Stimulated activated CD4-positive, alpha-beta T cell treated with anti-CD3 and anti-CD28 coated beads, Interleukin-12 subunit alpha, Interleukin-12 subunit beta, amount 100 ng/mL, for 4 hours (primary cell): Measurements from ENCODE around the gene EIF4G1.
A peak's percentile ranks its signal among the peaks of the same experiment; 100 is the strongest.

Experiments
- DNase-seq: peaks from one replicate; pipeline ENCODE4 v3.0.0-alpha.2; 2020

EIF4G1 gene

DNA sequence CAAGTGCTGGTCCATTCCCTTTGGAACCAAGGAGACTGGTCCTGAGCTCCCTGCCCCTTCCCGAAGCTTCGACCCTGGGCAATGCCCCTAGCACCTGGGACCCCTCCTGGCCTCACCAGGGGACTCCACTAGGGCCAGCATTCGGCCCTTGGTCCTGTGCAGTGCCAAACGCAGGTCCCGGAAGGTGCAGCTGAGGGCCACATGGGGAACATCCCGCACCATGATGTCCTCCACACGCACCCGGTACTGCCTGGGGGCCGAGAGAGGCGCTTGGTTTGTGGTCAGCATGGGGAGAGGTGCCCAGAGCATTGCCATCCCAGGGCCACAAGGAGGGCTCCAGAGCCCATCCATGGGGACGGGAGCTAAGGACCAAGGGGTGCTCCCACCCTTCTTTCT is 39.1 kb downstream of the EIF4G1 start:
- DNase-seq, result no peak

DNA sequence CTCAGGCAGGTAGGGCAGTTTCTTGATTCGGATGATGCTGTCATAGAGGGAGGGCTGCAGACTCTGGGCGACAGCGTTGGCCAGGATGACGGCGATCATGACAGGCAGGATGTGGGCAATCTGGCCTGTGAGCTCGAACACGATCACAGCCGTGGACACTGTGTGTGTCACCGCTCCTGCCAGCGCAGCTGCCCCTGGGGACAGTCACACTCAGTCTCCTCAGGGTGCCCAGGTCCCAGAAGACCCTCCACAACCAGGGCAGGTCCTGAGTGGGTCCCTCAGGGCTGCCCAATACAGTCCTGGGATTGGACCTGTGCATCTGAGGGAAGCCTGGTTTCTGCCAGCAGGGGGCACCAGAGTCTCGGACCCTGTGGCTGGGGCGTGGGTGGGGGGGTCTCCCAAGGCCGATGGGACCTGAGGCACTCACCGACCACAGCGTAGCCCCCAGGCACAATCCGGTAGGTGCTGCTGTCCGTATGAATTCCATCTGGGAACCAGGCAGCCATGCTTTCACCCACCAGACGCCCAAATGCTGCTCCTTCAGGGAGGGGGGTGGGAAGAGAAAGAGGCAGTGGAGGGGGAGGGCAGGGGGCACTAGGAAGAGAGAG is 39.8 kb downstream of the EIF4G1 start:
- DNase-seq, result peak; percentile 72

DNA sequence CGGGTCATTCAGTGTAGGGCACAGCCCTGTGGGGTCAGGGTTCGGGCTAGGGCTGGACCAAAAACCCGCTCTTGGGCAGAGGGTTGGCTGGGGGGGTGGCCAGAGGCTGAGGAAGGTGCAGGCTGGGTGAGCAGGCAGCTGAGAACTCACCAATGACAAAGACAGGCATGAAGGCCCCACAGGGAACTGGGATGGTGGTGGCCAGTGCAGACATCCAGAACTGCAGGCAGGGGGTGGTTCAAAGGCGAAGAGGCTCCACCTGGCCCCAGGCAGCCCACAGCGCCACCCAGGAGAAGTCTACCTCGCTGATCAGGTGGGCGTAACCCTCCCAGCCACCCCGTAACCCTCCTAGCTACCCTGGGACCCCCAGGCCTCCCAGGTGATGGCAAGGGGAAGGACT is 40.3 kb downstream of the EIF4G1 start:
- no peak for DNase-seq

DNA sequence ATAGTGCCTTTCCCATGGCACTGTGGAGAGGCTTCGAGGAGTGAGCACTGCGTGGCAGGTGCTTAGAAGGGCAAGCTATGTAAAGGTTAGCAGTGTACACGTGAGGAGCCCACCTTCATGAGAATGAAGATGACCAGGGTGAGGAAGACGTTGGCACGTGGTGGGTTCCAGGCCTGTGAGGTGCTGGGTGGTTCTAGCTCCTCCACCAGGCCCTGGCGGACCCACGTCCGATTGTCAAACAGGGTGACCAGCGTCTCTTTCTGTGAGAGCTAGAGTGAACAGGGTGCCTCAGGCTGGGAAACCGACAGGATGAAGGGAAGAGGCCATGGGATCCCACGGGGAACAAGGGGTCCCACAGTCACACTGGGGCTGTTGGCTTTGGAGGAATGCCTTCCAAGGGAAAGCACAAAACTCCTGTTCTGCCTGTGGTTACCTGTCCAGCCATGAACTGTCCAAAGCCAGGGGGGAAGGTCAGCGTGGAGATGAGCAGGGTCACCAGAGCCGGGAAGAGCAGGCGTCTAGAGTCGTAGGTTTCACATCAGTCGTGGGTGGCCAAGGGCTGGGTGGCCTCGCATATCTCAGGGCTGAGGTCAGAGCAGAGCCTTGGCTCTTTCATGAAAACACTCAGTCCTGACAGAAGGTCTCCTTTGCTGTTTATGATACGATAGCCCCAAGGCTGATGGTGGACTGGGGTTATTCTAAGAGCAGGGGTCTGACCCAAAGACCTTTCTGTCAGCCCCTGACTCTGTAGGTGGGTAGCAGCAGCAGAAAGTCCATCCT is 41.0 kb downstream of the EIF4G1 start:
- no peak for DNase-seq

DNA sequence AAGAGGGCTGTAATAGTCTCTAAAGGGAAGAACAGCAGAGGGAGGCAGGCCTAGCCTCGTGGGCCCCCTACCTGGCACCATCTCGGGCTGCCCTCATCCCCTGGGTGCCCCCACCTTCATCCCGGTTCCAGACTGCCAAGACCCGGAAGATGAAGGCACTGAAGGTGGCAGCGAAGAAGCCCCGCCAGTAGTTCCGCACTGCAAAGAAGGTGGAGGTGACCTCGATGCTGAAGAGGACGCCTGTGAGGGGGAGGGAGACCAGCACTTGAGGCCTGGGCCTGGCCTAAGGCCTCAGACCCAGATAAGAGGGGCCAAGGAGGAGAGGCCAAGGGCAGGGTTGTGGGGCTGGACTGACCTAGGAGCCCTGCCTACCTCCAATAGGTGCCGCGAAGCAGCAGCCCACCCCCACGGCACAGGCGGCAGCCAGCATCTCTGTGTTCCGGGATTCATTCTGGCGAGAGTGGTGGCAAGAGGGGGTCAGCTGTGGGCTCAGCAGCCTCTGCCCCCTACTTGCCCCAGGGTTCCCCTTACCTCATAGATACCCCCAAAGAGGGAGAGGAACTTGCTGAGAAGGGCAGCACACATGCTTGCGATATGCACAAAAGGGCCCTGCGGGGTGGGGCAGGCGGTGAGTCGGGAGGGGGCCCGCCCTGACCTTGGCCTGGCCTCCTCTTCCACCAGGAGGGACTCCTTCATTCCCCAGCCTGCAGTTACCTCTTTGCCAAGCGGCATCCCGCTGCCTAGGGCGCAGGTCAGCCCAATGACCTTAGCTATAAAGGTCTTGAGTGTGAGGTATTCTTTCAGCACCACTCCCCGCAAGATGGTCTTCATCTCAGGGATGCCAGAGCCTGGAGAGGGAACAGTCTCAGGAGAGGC is 43.1 kb downstream of the EIF4G1 start:
- no peak for DNase-seq

DNA sequence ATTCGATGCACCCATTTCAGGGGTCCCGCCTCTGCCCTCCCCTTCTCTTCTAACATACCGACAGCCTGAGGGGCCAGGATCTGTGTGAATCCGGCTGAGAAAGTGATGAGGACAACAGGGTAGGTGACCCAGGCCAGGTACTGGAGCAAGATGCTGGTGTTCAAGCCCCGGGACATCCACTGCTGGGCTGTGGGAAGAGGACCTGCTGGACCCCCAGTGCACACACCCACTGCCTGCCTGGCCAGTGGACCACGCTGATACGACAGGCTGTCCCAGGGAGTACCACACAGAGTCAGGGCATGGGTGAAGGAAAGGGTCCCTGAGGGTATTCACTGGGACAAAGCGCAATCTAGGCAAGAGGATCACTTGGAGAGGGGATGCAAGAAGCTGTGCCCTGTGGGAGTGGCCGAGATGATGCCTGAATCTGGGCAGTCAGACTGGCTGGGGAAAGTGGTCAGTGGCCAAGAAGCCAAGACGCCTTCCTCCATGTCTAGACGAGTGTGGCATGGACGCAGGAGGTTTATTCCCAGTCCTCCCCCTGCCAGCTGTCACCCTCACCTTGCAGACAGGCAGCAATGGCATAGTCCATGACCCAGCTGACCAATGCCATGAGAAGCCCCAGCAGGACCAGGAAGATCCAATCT is 43.8 kb downstream of the EIF4G1 start:
- DNase-seq, result no peak

DNA sequence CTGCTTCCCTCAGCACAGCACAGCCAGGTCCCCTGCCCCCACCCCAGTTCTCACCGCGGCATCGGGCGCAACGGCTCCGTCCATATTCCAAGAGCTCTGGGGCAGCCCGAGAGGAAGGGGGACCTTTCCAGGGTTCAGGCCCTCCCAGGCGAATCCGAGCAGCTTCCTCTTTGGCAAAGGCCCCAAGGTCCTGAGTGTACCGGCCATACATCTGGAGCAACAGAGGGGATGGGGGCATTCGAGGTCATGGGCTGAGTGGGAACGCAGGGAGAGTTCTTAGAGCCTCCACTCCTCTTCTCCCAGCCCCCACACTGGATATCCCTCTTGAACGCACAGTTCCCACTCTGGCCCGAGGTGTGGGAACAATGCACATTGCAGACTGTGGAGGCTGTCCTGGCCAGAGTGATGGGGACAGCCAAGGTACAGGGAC is 44.5 kb downstream of the EIF4G1 start:
- DNase-seq, result no peak

DNA sequence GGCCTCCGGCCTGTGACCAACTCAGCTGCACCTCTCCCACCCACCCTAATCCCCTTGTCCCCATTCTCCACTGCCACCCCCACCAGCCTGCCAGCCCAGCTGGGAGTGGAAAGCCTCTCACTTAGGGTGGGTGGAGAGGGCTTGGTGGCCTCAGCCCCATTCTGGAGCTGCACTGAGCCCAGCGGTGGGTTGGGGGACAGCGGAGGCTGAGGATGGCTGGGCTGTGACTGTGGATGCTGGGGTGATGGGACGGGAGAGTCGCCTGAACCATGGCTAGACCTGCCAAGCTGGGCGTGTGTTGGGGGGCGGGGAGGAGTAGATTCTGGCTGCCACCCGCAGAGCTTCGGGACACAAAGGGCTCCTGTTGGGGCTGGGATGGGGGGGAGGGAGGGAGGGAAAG is 45.2 kb downstream of the EIF4G1 start:
- DNase-seq, result no peak

DNA sequence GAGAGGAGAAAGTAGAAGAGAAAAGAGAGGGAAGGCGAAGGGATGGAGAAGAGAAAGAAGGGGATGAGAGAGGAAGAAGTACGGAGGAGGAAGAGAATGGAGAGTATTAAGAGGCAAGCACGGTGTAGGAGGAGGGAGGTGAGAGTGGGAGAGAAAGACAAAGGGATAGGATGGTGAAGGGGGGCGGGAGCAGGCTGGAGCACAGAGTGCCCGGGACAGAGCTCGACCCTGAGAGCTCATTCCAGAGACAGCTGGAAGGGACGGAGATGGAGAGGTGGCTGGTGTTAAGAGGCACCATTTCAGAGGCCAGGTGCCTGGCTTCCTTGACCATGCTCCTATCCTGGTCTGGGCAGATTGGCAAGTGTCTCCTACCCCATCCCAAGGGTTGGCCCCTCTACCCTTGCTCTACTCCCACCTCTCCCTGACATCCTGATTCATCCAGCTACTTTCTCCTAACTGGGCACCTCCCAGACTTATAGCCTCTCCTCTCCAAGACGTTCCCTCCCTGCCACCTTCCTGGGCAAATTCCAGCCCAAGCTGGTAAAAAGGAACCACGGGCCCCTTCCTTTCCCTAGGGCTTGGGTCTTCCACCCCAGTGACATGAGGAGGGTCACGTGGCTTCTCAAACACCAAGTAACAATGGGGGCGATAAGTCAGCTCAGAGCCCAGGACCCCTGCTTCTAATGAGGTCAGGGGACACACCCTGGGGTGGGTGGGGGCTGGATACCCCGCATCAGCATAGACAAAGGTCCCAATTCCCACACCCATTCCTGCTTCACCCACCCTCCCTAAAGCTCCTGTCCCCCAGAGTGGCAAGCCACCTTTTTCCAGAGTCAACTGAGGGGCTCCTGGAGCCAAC is 45.9 kb downstream of the EIF4G1 start:
- no peak for DNase-seq

DNA sequence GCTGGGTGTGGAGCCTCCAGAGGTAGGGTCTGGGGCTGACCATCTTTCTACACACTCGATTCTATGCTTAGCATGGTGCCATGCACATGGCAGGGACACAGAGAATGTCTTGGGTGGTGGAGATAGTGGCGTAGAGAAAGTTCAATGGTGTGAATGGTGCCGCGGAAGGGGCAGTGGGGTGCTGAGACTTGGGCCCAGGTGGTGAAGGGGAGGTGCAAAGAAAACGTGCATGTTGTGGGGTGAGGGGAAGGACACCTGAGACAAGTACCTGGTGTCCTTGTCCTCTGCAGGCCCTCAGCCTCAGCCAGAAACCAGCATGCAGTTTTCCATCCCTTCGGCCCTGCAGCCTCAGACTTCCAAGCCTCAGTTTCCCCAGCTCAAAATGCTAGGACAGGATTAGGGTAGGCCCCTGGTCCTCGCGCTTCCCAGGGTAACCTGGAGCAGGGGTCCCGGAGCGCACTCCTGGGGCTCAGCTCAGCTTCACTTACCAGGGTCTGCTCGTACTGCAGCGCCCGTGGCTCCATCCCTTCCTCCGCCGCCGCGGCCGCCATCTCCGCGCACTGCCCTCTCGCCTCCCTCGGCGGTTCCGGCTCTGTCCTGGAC is 46.6 kb downstream of the EIF4G1 start:
- no peak for DNase-seq

DNA sequence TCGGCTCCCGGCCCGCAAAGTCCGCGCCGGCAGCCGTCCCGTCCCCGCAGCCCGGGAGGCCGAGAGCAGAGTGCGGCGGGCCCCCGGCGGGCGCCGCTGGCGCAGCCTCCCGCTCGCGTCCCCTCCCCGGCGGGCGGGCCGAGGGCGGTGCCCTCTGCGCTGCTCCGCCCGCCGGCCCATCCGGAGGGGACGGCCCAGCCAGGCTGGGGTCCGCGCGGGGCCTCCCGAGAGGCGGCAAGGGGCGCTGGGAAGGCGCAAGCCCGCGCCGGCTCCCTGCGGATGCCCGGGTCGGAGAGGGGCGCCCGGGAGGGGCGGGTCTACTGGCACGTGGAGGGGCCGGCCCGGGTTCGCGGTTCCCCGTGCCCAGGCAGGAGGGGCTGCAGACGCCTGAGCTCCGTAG is 47.1 kb downstream of the EIF4G1 start, which contains the start of the genes CLCN2 and POLR2H:
CLCN2 (minus strand) TSS at position 74 of the 400 bp plus-strand sequence. CDS start 126 bp downstream, outside the sequence.
POLR2H (plus strand) TSS at position 179 of the 400 bp plus-strand sequence. CDS start 1,783 bp downstream, outside the sequence.
- peak; percentile 53 for DNase-seq

DNA sequence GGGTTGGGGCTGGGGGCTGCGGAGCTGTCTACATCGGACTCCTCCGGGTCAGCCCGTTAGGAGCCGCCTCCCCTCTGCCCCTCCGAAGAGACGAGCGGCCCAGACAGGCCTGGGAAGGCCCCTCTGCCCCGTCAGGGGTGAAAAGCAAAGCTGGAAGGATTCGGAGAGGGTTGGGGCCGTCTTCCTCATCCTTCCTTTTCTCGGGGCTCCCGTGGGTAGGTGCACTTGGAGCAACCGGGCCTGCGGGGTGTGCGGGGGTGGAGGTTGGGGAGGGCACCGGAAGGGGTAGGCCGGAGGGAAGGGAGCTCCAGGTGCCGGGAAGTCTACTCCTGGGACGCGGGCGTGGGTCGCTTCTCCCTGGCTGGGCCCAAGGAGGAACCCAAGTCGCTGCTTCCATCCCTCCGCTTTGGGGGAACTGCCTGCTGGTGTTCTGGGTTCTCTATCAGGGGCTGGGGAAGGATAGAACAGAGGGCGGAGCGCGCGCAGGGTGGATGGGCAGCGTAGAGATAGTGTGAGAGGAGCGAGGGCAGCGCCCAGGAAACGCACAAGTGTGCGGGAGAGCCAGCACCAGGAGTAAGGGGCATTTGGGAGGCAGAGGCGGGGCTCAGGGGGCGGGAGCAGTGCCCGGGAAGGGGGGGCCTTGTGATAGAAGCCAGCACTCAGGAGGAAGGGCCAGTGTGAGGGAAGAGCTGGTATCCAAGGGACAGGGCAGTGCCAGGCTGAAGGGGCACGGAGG is 47.7 kb downstream of the EIF4G1 start:
- peak; percentile 42 for DNase-seq

DNA sequence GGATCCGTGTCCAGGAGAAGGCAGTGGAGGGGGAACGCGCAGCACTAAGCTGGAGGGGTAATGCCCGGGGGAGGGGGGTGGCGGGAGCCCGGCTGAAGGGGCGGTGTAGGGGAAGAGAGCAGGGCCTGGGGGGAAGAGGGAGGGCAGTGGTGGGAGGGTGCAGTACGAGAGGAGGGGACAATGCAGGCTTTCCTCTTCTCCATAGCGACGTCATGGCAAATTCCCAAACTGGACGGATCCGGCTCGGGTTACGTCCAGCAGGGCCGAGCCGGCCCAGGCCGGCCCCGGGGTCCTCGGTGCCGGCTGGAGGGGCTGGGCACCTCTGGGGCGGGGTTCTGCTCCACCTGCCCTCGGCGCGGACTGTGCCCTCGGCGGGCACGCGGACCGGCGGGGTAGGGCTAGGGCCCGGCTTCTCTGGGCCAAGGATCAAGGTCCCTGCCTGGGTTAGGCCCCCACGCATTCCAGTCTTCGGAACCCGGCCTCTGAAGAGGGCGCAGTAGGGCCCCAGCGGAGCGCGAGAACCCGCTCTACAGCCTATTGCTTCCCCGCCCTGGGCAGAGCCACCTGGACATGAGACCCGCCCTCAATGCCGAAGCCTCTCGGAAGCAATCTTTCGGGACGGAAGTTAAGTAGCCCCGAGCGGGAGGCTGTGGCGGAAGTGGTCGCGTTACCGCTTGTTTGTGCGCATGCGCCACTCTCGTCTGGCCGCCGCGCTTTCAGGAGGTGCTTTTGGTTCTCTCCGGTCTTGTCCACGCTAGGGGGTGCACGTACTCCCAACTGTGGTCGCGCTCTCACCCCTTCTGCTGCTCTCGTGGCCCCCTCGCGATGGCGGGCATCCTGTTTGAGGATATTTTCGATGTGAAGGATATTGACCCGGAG is 48.5 kb downstream of the EIF4G1 start:
- peak; percentile 90 for DNase-seq

DNA sequence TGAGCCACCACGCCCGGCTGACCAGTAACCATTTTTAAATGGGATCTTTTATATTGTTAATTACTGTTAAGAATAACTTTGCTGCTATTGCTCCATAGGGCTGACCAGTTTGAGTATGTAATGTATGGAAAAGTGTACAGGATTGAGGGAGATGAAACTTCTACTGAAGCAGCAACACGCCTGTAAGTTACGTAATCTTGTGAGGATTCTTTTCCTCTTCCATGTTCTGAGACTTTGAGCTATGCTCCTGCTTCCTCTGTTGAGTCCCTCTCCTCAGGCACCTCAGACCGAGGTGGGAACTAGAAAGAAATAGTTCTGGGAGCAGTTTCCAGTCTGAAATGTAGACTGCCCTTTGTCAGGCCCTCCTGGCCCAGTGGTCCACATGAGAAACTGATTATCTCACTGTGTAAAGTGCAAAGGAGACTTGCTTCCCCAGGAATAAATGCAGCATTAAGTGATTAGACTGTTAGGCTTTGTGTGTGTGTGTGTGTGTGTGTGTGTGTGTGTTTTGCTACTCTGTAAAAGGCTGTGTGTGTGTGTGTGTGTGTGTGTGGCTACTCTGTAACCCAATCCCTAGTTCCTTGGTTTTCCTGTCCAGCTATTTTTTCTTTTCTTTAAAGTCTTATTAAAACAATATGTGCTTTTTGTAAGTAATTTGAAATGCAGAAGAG is 52.3 kb downstream of the EIF4G1 start:
- no peak for DNase-seq

DNA sequence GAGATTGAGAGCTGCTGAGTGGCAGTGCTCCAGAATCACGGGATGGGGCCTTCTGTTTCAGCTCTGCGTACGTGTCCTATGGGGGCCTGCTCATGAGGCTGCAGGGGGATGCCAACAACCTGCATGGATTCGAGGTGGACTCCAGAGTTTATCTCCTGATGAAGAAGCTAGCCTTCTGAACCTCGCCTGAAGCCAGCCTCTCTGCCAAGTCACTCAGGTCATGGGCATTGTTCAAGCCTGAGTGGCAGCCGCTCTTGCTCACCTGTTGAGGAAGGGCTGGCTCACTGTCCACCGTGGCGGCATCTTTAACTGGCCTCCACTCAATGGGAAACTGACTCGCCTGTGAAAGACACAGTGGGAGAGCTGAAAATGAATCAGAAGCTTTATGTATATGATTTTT is 53.7 kb downstream of the EIF4G1 start:
- no peak for DNase-seq

DNA sequence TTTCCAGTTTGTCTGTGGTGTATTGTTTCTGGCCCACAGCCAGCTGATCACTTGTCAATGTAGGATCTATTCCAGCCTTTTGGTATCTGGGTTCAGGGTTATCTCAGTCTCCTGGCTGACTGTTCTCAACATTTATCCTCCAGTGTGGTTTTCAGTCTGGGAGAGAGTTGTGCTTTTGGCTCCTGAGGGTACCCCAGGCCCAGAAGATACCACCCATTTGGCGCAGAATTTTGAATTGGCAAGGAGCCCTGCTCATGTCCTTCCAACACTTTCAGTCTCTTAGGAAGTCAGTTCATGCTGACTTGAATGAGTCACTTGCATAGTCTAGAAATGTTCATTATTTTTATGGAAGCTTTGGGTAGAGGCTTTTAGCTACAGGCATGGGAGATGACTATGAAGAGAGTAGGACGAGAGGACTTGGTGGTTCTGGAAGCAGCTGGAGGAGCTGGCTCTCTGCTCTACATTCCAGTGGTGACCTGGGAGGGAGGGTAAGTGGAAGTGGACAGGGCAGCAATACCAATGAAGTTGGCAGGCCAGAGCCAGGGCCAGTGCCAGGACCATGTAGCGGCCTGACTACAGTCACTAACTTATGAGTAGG is 54.3 kb downstream of the EIF4G1 start:
- DNase-seq, result no peak

DNA sequence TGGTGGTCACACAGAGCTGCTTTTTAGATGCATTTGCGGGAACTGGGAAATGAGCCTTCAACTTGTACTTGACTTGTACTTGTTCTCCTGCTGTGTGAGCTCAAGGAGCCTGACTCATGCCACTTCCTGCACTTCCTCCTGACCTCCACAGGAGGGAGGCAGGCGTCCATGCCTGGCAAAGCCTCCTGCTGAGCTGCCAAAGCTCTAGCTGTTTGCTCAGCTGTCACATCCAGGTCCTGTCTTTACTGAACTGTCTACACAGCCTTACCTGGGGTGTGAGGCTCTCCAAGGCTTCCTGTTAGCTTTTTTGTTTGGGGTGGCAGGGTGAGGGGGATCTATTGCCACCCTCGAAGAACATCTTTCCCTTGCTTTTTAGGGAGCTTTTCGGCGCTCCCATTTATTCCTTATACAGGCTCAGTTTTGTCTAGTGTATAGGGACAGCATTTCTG is 57.2 kb downstream of the EIF4G1 start:
- DNase-seq, result peak; percentile 48

DNA sequence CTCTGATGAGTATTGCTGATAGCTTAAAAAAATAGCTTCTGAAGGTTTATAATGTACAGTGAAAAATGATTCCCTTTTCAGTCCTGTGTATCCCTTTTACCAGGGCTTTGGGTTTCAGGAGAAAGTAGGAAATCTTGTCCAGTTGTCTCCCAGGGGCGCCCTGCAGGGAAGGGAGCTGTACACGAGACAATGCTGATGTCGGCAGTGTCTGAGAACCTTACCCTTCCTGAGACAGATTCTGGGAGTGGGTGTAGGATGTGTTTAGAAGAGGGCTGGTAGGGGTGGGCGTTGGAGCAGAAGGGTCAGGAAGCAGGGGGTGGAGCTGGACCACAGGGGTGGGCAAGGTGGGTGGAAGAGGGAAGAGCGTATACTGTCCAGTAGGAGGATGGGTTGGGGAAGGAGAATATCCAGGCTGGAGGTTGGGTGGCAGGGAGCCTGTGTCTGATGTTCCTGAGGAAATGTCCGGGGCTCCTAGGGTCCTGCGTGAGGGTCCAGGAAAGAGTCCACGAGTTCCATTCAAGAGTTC is 58.0 kb downstream of the EIF4G1 start:
- DNase-seq, result no peak
